HS-5 (cell line): ENCODE measurements around the gene HS6ST1.

ENCODE experiments used
- DNase-seq: peaks from one replicate; pipeline ENCODE4 v3.0.0-alpha.2; 2012; ENCODE audit warnings: low read depth

Gene HS6ST1, protein sequence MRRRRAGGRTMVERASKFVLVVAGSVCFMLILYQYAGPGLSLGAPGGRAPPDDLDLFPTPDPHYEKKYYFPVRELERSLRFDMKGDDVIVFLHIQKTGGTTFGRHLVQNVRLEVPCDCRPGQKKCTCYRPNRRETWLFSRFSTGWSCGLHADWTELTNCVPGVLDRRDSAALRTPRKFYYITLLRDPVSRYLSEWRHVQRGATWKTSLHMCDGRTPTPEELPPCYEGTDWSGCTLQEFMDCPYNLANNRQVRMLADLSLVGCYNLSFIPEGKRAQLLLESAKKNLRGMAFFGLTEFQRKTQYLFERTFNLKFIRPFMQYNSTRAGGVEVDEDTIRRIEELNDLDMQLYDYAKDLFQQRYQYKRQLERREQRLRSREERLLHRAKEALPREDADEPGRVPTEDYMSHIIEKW

DNA sequence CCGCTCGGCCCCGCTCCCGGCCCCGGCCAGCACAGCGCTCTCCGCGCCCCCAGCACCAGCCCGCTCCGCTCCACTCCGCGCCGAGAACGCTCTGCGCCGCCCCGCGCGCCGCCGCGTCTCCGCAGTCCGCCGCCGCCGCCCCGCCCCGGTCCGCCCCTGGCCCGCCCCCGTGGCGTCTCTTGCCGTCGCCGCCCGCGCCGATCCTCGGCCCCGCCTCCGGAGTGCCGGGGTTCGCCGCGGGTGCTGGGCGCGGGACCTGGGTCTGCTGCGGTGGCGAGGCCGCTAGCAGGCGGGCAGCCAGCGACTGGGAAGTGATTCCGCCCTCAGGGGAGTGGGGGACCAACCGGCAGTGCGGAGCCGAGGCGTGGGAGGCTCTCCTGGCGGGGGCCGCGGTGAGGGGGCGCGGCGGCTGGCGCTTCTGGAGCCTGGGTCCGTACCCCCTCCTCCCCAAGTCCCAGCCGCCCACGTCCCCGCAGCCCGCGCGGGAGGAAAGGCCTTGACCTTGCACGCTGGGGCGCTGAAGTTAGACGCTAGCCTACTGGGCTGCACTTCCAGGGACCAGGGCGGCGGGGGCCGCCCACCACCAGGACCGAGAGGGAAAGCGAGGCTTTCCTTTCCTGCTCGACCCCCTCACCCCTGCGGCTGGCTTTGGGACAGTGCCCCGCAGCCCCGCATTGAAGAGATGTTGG is at the start of gene HS6ST1:
TSS of gene HS6ST1 (minus strand) at position 93 of the 689 bp plus-strand sequence. CDS start 305 bp downstream, outside the sequence.
- no peak for DNase-seq

DNA sequence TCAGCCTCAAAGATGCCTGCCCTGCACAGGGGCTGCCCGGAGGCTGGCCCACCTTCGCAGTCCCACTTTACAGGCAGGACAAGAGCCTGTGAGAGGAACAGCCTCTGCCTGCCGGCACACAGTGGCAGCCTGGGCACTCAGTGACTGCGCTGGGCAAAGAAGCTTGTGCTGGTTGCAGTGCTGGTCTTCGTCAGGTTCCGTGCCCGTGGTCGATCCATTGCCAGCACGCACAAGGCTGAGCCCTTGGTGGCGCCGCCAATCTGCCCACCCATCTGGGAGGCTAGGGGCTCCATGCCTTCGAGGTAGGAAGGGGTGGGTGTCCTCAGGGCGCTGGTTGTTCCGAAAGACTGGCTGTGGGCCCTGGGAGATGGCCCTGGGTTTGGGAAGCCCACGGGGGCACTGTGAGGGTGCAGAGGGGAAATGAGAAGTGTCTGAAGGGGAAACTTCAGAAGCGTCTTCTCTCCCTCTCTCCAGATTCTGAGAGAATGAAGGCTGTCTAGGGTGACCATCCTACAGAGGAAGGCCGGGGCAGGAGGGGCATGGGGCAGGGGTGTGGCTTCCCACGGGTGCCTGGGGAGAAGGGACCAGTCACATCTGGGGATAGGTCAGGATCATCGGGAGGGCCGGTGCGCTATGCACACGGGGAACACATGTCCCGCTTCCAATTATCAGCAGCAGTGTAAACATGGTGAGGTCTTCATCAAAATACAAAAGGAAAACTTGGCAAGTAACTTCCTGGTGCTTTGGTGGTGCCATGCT is 49.1 kb upstream of the HS6ST1 start:
- no peak for DNase-seq

DNA sequence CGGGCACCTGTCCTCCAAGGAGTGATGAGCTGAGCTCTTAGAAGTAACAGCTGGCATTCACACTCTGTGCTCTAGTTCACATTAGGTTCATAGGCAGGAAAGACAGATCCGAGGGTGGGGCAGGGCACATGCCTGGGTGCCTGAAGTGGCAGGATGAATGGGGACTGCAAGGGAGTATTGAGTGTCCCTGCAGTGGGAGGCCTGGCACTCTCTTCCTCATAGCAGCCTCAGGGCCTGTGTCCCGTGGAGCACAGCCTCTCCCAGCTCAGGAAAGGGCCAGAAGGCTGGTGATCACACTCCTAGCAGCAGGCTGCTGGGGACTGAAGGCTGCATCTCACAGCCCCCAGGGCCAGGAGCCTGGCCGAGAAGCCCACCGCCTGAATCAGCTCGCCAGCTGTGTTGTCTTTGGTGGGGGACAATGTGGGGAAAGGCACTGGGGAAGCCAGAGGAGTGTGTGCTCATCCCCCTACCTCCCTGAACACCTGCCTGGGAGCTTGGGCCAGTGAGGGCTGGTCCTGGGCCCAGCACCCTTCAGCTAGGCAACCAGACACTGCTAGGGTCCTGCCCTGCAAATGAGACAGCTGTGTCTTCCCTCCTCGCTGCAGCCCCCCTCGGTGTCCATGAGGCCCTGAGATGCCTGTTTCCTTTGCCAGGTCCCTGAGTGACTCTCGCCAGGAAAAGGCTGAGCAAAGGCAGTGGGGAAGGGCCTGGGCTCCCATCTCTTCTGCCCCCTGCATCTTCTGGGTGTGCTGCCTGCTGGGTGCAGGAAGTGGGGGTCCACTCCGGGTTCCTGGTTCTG is 48.2 kb upstream of the HS6ST1 start:
- DNase-seq: no peak

DNA sequence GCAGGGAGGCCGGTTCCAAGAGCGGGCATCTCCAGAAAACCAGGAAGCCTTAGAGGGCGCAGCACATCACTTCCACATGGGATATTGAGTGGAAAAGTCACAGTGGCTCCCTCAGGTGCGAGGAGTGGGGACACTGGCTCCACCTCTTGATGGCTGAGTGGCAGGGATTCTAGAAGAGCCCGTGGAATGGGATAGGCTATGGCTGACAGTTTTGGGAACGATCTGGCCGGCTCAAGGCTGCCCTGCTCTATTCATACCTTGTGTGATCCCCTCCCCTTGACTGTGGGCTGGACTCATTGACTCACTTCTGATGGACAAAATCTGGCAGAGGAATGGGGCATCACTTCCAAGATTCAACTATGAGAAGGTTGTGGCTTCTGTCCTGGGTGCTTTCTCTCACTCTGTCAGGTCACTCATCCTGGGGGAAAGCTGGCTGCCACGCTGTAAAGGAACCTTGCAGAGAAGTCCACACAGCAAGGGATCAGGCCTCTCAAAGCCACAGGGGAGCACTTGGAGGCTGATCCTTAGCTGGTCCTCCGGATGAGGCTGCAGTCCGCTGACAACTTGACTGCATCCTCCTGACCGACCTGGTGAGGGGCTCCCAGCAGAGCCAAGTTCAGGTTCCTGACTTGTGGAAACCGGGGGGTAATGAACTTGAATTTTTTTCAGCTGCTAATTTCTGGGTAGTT is 46.7 kb upstream of the HS6ST1 start:
- no peak for DNase-seq

DNA sequence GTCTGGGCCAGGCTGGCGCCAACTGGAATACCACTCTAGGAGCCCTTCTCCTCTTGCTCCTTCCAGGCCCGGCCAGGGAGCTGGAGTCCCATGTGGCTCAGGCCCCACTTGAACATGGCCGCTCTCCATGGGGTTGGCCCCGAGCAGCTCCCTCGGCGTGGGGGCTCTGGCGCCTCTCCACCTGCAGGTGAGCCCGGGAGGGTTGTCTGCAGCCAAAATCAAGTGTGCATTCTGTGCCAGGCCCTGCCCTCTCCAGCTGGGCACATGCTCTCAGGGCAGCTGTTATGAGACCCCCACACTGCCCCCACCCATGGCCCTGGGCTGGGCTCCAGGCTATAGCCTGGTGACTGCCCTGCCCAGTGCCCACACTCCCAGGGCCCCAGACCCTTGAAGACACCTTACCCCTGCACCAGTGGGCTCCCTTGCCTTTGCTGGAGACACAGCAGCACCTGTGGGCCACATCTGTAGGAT is 45.8 kb upstream of the HS6ST1 start:
- no peak for DNase-seq

DNA sequence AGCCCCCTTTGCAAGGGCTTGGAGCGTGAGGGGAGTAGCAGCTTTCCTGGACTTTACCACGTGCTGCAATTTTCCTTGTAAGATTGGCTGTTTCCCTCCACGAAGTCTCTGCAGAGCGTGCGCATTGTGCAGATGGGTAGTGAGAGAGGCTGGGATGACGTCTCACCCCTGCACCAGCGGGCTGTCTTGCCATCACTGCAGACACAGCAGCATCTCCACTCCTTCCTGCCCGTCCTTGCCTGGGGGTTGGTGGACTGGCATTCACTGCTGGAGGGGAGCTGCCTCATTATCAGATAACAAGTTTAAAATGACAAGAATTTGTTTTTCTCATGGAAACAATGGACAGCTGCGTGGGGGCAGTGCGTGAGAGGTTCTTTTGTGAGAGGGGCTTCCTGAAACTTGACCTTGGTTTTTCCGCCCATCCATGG is 45.3 kb upstream of the HS6ST1 start:
- no peak for DNase-seq

DNA sequence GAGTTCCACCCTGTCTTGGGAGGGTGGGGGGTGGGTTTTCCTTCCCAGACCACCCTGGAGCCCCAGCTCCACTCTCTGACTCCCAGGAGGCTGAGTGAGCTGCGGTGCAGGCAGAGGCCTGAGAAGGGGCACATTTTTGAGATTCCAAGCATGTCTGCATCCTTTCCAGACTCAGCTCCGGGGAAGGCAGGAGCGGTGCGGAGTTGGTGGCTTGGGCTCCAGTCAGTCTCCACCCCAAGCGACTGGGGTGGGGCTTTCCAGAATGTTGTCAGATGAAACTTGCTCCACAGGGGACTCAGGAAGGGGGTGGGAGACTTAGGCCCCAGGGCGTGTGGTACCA is 44.2 kb upstream of the HS6ST1 start:
- peak; percentile 24 for DNase-seq

DNA sequence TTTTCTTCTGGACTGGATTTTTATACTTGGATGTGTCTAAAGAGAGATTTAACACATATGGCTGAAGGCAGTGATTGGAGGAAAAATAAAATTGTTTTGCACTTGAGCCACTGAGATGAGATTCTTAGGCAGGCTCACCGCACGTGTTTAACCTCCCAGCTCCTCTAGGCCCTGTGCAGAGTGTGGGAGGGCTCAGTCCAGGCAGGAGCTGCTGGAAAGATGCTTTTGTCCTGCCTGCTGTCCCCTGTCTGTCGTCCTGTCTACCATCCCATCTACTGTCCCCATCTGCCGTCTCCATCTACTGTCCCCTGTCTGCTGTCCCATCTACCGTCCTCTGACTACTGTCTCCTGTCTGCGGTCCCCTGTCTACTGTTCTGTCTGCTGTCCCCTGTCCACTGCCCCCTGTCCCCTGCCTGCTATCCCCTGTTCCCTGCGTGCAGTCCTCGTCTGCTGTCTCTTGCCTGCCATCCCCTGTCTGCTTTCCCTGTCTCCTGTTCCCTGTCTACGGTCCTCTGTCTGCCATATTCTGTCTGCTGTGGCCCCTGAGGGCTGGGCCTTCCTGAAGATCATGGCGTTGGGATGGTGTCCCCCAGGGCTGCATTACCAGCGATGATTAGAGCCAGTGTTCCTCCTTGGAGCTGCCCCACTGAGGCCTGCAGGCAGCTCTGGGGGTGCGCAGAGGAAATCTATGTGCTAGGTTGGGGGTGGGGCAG is 43.7 kb upstream of the HS6ST1 start:
- no peak for DNase-seq

DNA sequence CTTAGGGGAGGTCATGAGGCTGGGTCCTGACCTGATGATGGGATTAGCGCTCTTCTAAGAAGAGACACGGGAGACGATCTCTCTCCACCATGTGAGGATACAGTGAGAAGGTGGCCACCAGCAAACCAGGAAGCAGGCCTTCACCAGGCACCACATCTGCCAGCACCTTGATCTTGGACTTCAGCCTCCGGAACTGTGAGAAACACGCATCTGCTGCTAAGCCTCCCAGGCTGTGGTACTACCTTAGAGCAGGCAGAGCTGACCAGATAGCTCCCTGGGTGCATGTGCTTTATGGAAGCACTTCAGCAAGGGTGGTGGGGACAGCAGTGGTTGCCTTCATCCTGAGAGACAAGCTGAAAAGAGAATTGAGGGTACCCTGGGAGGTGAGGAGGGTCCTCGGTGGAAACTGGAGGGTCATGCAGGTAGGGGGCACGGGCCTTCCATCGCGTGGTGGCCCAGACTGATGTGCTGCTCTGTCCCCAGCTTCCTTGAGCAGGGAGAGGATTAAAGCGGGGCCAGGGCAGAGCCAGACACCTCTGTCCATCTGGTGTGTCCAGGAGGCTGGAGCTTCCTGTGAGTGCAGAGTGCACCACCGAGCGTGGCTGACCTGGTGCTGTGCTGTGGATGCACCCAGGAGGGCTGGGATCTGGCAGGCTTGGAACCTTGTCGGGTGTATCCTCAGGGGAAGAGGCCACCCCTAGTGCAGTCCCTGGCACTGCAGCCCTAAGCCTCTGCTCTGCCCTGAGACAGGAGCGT is 42.9 kb upstream of the HS6ST1 start:
- no peak for DNase-seq

DNA sequence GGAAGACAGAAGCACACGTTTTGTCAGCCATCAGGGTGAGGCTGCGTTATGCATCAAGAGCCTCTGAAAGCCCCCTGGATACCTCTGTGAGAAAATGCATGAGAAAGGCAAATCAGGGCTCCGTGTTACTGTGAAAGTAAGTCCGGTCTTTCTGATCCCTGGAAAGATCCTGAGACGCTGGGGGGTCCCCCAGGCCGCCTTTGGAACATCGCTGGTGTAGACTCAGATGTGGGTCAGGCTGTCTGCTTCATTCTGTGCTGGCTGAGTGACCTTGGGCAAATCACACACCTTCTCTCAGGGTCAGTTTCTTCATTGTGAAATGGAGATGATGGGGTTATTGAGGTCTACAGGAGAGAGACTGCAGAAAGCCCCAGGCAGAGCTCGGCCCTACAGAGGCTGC is 42.0 kb upstream of the HS6ST1 start:
- no peak for DNase-seq

DNA sequence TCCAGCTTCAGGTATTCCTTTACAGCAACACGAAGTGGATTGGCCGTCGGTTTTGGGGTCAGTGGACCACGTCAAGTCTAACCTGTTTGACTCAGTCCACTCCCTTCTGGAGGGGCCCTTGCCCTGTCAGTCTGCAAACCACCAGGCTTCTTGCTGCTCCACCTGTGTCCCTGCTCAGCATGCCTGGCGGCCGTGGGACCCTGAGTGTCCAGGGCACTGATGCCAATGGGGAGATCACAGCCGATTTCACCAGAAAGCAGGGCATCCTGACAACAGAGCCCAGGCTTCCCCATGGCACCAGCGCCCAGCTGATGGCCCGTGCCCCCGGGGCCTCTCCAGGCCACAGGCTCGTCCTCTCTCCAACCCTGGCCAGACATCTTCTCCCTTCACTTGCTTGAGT is 41.2 kb upstream of the HS6ST1 start:
- DNase-seq: no peak

DNA sequence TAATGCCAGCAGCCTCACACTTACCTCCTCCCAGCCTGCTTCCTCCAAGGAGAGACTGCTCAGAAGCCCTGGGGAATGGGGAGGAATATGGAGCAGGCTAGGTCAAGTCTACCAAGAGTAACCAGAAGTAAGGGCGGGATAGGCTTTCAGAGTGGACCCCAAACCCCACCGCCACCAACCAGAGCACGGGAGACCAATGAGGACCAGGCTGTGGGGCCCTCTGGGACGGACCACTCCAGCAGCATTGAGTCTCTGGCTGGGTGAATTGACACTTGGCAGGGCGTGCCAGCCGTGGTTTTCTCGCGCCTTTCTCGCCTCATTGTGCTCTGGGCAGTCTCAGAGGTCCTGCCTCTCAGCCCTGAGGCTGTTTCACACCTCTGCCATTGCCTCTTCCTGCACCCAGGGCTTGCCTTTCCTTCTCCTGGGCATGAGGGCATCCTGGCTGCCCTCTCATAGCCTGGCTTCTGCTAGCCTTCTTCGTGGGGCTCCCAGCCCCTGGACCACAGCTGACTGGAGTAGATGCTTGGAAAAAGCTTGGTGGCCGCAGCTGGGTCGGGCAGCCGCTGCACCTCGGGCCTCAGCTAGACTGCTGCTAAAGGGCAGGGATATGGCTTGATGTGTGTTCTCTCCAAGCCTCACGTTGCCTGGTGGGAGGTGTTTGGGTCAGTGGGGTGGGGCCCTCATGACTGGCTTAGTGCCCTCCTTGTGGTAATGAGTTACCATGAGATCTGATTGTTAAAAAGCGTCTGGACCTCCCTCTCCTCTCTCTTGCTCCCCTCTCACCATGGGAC is 40.5 kb upstream of the HS6ST1 start:
- DNase-seq: no peak

DNA sequence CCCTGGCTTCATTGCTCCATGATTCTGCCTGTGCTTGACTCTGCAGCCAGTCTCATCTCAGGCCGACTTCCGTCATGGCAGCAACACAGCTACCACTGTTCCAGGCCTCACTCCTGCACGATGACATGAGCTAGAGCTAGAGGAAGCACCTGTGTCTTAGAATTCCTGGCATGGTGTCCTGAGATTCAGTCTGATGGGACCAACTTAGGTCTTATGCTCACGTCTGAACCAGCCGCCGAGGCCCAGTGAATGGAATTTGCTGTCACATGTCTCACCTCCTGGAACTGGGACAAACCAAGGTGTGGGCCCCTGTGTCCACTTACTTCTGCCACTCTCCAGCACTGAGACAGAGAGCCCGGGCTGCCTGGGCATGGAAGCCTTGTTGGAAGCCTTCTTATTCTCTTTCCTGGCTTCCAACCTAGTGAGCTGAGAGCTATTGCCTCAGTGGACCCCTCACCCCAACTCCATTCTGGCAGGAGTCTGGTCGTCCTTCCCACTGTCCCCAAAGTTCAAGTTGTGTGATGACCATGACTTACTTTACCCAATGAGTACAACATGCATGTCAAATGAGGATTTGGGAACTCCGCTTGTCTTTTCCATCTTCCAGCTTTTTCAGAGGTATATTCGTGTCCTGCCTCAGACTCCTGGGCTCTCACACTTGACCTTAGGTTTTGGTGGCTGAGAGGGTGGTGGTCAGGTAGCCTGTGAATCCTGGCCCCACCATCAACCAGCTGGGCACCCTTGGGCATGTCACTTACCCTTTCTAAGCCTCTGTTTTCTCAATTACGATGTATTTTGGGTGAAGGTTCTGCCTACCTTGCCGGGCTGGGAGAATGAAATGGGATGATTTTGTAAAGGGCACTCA is 39.1 kb upstream of the HS6ST1 start:
- DNase-seq: no peak

DNA sequence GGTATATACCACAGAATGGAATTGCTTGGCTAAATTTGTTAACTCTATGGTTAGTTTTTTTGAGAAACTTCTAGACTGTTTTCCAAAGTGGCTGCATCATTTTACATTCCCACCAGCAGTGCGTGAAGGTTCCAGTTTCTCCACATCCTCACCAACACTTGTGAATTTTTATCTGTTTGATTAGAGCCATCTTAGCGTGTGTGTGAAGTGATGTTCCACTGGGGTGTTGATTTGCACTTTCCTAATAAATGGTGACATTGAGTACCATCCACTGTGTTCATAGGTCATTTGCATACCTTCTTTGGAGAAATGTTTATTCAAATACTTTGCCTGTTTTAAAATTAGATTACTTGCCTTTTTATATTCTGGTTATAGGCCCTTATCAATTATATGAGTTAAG is 37.5 kb upstream of the HS6ST1 start:
- no peak for DNase-seq

DNA sequence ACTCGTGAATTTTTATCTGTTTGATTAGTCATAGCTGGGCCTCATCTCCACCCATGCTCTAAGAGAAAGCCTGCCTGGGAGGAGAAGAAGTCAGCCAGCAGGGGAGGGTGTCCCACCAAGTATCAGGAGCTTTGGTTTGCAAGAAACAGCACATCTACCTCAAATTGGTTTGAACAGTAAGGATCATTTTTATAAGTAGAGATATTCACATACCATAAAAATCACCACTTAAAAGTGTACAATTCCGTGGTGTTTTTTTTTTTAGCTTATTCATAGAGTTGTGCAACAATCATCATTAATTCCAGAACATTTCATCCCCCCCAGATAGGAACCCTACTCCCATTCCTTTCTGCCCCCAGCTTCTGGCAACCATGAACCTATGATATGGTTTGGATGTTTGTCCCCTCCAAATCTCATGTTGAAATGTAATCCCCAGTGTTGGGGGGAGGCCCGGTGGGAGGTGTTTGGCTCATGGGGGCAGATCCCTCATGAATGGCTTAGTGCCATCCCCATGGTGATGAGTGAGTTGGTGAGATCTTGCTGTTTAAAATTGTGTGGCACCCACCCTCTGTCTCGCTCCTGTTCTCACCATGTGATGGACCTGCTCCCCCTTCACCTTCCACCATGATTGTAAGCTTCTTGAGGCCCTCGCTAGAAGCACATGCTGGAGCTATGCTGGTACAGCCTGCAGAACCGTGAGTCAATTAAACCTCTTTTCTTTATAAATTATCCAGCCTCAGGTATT is 36.2 kb upstream of the HS6ST1 start:
- no peak for DNase-seq

DNA sequence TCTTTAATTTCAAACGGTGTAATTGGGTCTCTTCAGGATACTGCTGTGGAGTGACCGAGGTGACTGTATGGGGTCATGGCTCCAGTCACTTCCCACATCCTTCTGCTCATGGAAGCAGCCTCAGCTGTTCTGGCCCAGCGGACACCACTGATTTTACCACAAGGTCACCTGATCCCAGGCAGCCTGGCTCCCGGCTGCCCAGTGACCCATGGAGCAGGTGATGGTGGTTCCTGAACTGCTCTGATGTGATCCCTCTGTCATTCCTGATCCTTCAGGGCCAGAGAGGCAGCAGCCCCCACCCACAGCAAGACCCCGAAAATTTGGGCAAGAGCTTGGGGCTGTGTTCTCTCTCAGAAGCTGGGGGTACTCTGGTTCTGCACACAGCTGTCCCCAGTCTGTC is 35.5 kb upstream of the HS6ST1 start:
- DNase-seq: no peak

DNA sequence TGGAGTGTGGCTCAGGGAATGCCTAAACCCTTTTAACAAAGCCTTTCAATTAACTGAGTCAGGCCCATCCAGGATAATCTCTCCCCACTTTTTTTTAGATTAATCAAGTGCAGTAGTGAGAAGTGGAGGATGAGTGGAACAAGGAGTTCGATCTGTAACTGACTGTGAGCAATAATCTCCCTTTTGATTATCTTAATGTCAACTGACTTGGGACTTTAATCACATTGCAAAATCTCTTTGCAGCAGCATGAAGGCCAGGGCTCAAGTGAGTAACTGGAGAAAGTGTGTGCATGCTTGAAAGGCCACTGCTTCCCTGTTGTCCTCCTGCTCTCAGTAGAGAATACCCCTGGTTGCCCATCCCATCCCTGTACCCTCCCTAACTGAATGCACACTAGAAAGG is 32.1 kb upstream of the HS6ST1 start:
- no peak for DNase-seq
